Epithelial cell of proximal tubule (primary cell): ENCODE data around the gene HBD. TPM values are rescaled to one million over a fixed set of nuclear protein-coding genes. Genes with fewer than 3 reads are reported as not detected.

Experiments
- DNase-seq: peaks from one replicate; pipeline ENCODE4 v3.0.0-alpha.2; 2011; ENCODE audit warnings: low read depth
- H3K4me3 ChIP-seq: 2 replicates; pipeline ENCODE4 v1.5.1; 2011; ENCODE audit warnings: low read depth, mild to moderate bottlenecking, low read length
- total RNA-seq: library from RNA; depleted of rRNA; stranded (reverse); fragments of >200 nt; gene quantifications from 2 replicates; pipeline ENCODE4 v1.2.3, GENCODE V29; 2015
- TF ChIP-seq, protein P1 (sequence below): conservative IDR thresholded peaks from 2 replicates; pipeline ENCODE4 v1.5.1; 2012; ENCODE audit warnings: low read depth, mild to moderate bottlenecking, low read length

Gene HBD
- total RNA-seq, 1 donor from 2014 or later = not detected

DNA sequence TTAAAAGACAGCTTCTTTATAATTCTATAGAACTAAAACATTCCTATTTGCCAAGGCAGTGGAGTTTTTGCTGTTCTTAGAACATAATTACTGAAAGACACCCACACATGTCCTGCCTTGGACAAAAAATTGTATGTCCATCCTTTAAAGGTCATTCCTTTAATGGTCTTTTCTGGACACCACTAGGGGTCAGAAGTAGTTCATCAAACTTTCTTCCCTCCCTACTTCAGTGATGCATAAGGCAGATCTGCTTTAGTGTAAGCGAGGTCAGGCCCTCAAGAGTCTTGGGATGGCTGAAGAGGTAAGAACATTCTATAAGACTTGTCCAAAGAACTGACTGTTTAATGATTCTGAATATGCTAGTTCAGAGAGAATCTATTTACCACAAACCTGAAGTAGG lies 29.5 kb downstream of the HBD start:
- no peak overlapping the region for H3K4me3 ChIP-seq
- TF ChIP-seq, protein P1, sequence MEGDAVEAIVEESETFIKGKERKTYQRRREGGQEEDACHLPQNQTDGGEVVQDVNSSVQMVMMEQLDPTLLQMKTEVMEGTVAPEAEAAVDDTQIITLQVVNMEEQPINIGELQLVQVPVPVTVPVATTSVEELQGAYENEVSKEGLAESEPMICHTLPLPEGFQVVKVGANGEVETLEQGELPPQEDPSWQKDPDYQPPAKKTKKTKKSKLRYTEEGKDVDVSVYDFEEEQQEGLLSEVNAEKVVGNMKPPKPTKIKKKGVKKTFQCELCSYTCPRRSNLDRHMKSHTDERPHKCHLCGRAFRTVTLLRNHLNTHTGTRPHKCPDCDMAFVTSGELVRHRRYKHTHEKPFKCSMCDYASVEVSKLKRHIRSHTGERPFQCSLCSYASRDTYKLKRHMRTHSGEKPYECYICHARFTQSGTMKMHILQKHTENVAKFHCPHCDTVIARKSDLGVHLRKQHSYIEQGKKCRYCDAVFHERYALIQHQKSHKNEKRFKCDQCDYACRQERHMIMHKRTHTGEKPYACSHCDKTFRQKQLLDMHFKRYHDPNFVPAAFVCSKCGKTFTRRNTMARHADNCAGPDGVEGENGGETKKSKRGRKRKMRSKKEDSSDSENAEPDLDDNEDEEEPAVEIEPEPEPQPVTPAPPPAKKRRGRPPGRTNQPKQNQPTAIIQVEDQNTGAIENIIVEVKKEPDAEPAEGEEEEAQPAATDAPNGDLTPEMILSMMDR = peak; percentile 77
- DNase-seq = peak; percentile 31

DNA sequence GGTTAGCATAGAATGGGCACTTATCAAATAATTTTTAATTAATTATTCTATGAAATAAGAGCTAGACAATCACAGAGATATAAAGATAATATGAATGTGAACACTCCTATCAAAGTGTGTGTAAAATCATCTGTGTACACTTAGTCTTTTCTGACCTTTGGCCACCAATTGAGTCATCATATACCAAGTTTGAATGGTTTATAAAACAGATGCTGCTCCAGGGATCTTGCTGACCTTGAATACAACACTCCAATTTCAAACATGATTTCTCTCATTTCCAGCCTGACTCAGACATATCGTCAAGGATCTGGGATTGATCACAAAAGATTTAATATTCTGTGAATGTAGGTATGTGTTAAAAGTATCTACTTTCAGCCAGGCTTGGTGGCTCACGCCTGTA lies 30.9 kb downstream of the HBD start:
- DNase-seq = no peak
- TF ChIP-seq, protein P1 = no peak
- no peak overlapping the region for H3K4me3 ChIP-seq

DNA sequence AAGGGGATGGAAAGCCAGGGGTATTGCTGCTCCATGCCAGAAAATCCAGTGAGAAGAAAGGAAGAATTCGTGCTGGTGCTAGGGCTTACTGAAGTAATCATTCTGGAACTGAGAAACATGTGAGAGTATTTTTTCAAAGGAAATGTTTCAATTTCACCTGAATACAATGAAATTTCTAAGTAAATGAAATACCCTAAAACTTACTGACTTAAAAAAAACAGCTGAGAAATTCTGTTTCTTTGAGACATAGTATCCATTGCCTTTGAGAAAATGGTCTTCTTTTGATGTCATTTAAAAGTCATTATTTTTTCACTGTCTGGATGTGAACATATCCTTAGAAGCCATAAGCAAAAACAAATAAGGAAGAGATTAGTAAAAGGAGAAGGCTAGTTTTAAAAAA lies 33.7 kb downstream of the HBD start, which contains the start of gene OR51V1:
TSS of gene OR51V1 (minus strand) at position 101 of the 400 bp plus-strand sequence. CDS start at position 101, 0 bp downstream.
- TF ChIP-seq, protein P1 = no peak
- no peak for DNase-seq
- H3K4me3 ChIP-seq = no peak within 1 kb of the TSS

DNA sequence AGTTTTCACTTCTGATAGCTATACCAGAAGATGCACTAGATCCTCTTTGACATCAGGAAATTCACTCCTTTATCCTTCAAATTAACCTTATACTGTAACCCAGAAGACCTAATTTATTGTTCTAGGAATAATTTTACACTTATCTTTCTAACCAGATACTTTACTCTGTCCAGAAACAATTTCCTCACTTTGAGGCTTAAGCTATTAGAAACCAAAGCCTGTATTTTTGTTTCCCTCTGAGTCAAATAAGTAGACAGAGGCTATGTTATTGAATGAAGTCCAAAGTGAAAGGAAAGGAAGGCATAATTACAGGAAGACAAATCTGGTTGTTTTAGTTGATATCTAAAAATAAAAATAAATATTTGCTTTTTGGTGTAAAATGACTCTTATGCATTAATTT lies 36.0 kb downstream of the HBD start:
- TF ChIP-seq, protein P1 = no peak
- DNase-seq = no peak
- H3K4me3 ChIP-seq = no peak overlapping the region

DNA sequence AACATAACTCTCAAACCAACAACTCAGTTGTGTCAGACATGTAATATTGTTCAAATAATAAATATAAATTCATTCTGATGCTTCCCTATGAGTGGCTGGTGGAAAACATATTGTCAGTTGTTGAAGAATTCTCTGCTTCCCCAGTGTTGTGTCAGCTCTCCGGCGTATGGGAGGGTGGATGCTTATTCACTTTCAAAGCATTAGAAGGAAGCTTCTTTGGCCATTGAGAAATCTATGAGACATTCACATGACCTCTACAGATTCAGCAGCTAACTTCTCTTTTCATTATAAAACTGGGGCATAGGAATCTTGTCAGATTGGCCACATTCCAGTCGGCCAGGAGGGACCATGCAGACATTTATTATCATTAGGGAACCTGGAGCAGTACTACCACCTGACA lies 36.7 kb downstream of the HBD start:
- no peak overlapping the region for H3K4me3 ChIP-seq
- DNase-seq = no peak
- TF ChIP-seq, protein P1 = no peak

DNA sequence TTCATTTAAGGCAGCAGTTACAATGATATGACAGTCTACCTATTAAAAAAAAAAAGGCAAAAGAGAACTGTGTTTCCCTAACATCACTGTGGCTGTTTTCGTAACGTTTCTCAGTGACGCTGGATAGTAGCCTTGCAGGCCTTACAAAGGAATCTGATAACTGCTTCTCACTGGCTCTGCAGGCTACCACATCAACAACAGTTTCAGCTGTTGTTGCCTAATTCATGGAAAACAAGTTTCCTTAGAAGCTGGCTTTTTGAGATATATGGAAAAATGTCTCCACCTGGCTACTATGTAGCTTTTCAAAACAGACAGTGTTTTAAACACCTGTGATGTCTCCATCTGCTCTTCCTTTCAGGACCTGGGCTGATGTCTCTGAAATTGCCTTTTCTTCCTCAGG lies 37.6 kb downstream of the HBD start:
- TF ChIP-seq, protein P1 = no peak
- no peak overlapping the region for H3K4me3 ChIP-seq
- DNase-seq = no peak

DNA sequence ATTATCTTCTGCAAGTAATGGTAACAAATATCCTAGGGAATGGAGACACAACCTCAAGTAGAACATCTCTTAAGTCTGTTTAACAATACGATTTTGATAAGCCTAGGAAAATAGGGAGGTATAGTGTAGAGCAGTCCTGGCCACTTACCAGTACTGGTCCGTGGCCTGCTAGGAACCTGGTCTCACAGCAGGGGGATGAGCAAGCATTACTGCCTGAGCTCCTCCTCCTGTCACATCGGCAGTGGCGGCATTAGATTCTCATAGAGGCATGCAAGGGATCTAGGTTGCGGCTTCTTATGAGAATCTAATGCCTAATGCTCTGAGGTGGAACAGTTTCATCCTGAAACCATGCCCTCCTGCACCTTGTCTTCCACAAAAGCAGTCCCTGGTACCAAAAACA lies 38.2 kb downstream of the HBD start:
- no peak overlapping the region for H3K4me3 ChIP-seq
- DNase-seq = no peak
- TF ChIP-seq, protein P1 = no peak
